AG09309 (cell line): ENCODE measurements around the gene ERBIN.

Experiments
- DNase-seq: peaks from one replicate; pipeline ENCODE4 v3.0.0-alpha.2; 2010; ENCODE audit warnings: low read depth
- H3K4me3 ChIP-seq: 2 replicates; pipeline ENCODE4 v1.5.1; 2011; ENCODE audit warnings: mild to moderate bottlenecking, low read depth, low read length, moderate library complexity; ENCODE audit not compliant: control insufficient read depth
- TF ChIP-seq, protein P1 (sequence below): IDR thresholded peaks from 2 replicates; pipeline ENCODE4 v1.5.1; 2011; ENCODE audit warnings: mild to moderate bottlenecking, low read depth, low read length, inconsistent platforms; ENCODE audit not compliant: insufficient read depth, control insufficient read depth; ENCODE audit errors: missing control alignments

The ERBIN gene

DNA sequence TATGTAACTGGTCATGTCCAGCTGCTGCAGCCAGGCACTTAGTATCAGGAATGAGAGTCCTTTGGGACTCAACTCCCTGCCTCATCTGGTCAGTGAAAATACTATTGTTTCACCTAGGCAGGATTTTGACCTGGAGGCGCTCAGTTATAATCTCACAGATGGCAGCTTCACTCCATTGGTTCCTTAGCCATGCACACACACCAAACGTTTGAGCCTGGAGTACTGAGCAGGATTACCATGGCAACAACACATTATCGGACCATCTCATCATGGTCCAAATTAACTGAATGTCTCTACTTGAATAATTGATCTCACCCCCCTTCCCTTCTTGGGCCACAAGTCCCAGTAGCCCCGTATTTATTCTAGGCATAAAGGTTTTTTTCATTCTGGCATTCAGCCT is 202.8 kb downstream of the ERBIN start:
- DNase-seq = no peak
- TF ChIP-seq, protein P1, sequence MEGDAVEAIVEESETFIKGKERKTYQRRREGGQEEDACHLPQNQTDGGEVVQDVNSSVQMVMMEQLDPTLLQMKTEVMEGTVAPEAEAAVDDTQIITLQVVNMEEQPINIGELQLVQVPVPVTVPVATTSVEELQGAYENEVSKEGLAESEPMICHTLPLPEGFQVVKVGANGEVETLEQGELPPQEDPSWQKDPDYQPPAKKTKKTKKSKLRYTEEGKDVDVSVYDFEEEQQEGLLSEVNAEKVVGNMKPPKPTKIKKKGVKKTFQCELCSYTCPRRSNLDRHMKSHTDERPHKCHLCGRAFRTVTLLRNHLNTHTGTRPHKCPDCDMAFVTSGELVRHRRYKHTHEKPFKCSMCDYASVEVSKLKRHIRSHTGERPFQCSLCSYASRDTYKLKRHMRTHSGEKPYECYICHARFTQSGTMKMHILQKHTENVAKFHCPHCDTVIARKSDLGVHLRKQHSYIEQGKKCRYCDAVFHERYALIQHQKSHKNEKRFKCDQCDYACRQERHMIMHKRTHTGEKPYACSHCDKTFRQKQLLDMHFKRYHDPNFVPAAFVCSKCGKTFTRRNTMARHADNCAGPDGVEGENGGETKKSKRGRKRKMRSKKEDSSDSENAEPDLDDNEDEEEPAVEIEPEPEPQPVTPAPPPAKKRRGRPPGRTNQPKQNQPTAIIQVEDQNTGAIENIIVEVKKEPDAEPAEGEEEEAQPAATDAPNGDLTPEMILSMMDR = no peak
- H3K4me3 ChIP-seq = no peak overlapping the region

DNA sequence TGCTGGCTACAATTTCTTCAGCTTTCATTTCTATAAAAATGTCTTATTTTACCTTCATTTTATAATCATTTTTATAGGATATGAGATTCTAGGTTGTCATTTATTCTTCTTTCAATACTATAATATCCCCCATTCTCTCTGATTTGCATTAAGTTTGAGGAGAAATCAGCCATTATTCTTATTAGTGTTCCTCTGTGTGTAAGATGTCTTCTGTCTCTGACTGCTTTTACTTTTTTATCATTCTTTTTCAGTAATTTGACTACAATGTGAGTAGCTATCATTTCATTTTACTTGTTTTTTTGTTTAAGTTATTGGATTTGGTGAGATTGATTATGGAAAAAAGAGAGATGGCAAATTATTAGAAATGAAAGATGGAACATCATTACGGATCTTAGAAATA is 204.1 kb downstream of the ERBIN start:
- TF ChIP-seq, protein P1 = no peak
- DNase-seq = no peak
- no peak overlapping the region for H3K4me3 ChIP-seq
